GM12878 (cell line): Measurements from ENCODE around the gene CEP295NL. TPM values are rescaled to one million over a fixed set of nuclear protein-coding genes. Genes with fewer than 3 reads are reported as not detected.

Source experiments
- ATAC-seq: fragments of 200-7000 bp; cut with Tn5 transposase; 3 replicates; pipeline ENCODE4 v1.9.1; 2020; ENCODE audit warnings: mild to moderate bottlenecking, moderate library complexity
- BruUV-seq: library from RNA; stranded (reverse); fragments of 400-500 nt; replicated peaks from 2 replicates; lab custom pipeline; 2021; lab: Mats Ljungman, UMichigan
- CTCF ChIA-PET: fragments of 300-600 bp; sonication (Branson Sonifier 250); formaldehyde crosslinking; extraction: SDS; loops from one replicate; lab custom pipeline; 2021; ENCODE audit warnings: inconsistent platforms; lab: Yijun Ruan, JAX
- POLR2A ChIA-PET: fragments of 350-600 bp; formaldehyde crosslinking; extraction: SDS; loops from one replicate; lab custom pipeline; 2021; ENCODE audit warnings: inconsistent platforms; lab: Charles Lee
- RAD21 ChIA-PET: fragments of 300-600 bp; sonication (Branson Sonifier 250); formaldehyde crosslinking; loops from one replicate; lab custom pipeline; 2023; ENCODE audit warnings: antibody characterized with exemption; ENCODE audit not compliant: unreplicated experiment; lab: Charles Lee
- SMC1A ChIA-PET: fragments of 300-600 bp; sonication (Branson Sonifier 250); formaldehyde crosslinking; loops from one replicate; lab custom pipeline; 2023; ENCODE audit not compliant: unreplicated experiment, uncharacterized antibody; lab: Charles Lee
- DNase-seq: peaks from one replicate; pipeline ENCODE4 v3.0.0-alpha.2; 2011; ENCODE audit warnings: low read depth, low spot score
- FAIRE-seq: peaks from 3 replicates; lab custom pipeline; 2011; peaks lifted over from hg19 to GRCh38; lab: Jason Lieb, UNC
- H2AFZ ChIP-seq: 2 replicates; pipeline ENCODE4 v1.6.0; 2011; ENCODE audit warnings: low read depth, low read length, control low read depth; ENCODE audit not compliant: control insufficient read depth
- H3K27ac ChIP-seq: 2 replicates; pipeline ENCODE4 v1.5.1; 2011; ENCODE audit warnings: control low read depth; ENCODE audit not compliant: control insufficient read depth, insufficient read depth
- H3K27me3 ChIP-seq, 2 experiments: replicated peaks in 1 of 2; 2 replicates each; pipeline versions ENCODE4 v1.6.0 to v1.6.1; 2011; ENCODE audit warnings: low read length in 1 of 2; ENCODE audit not compliant: control insufficient read depth in 2 of 2, insufficient read depth in 2 of 2
- H3K36me3 ChIP-seq, 2 experiments: 2 replicates each; pipeline ENCODE4 v1.5.1; 2011; ENCODE audit warnings: low read length in 1 of 2; ENCODE audit not compliant: control insufficient read depth in 2 of 2, insufficient read depth in 2 of 2
- H3K4me1 ChIP-seq: 2 replicates; pipeline ENCODE4 v1.6.1; 2011; ENCODE audit warnings: mild to moderate bottlenecking, low read length, moderate library complexity, mixed read lengths; ENCODE audit not compliant: control insufficient read depth, insufficient read depth
- H3K4me2 ChIP-seq: 2 replicates; pipeline ENCODE4 v1.6.0; 2011; ENCODE audit warnings: control low read depth; ENCODE audit not compliant: control insufficient read depth, insufficient read depth
- H3K4me3 ChIP-seq: fragments of 200-600 bp; sonication (generic); 2 replicates; pipeline ENCODE4 v1.5.1; 2016
- H3K79me2 ChIP-seq: 2 replicates; pipeline ENCODE4 v1.6.0; 2011; ENCODE audit warnings: low read length; ENCODE audit not compliant: control insufficient read depth, insufficient read depth
- H3K9ac ChIP-seq: 2 replicates; pipeline ENCODE4 v1.8.0; 2011; ENCODE audit warnings: low read length, control low read depth, mixed read lengths; ENCODE audit not compliant: control insufficient read depth, insufficient read depth
- H3K9me3 ChIP-seq: replicated peaks from 3 replicates; pipeline ENCODE4 v1.5.1; 2011; ENCODE audit warnings: mild to moderate bottlenecking, low read length; ENCODE audit not compliant: control insufficient read depth, insufficient read depth
- H4K20me1 ChIP-seq: 2 replicates; pipeline ENCODE4 v1.6.0; 2011; ENCODE audit not compliant: control insufficient read depth, insufficient read depth
- CHD1 ChIP-seq: IDR thresholded peaks from 2 replicates; pipeline ENCODE4 v1.6.1; 2012; ENCODE audit warnings: low read depth, low read length, improper control_type of control experiment
- CREM ChIP-seq: IDR thresholded peaks from 2 replicates; pipeline ENCODE4 v1.6.1; 2014; ENCODE audit warnings: antibody characterized with exemption, low read depth
- GABPA ChIP-seq: IDR thresholded peaks from 2 replicates; pipeline ENCODE4 v1.6.1; 2014; ENCODE audit warnings: antibody characterized with exemption, low read depth, mild to moderate bottlenecking, inconsistent platforms
- JUND ChIP-seq: IDR thresholded peaks from 2 replicates; pipeline ENCODE4 v1.6.1; 2012; ENCODE audit warnings: low read depth, mild to moderate bottlenecking, low read length, improper control_type of control experiment, moderate library complexity
- KLF5 ChIP-seq: fragments of 450-650 bp; IDR thresholded peaks from 2 replicates; pipeline ENCODE4 v1.6.1; 2014; ENCODE audit warnings: mild to moderate bottlenecking; ENCODE audit not compliant: partially characterized antibody
- MAX ChIP-seq: IDR thresholded peaks from 2 replicates; pipeline ENCODE4 v1.6.1; 2012; ENCODE audit warnings: low read depth, low read length, improper control_type of control experiment
- MLLT1 ChIP-seq: fragments of 450-650 bp; IDR thresholded peaks from 2 replicates; pipeline ENCODE4 v1.6.1; 2016; ENCODE audit warnings: mild to moderate bottlenecking
- NFIC ChIP-seq: IDR thresholded peaks from 2 replicates; pipeline ENCODE4 v1.6.1; 2012; ENCODE audit warnings: low read depth, mild to moderate bottlenecking, inconsistent platforms, low read length, moderate library complexity
- NFYA ChIP-seq: IDR thresholded peaks from 2 replicates; pipeline ENCODE4 v1.6.1; 2011; ENCODE audit warnings: low read depth, mild to moderate bottlenecking, low read length, improper control_type of control experiment, borderline replicate concordance
- NR2C1 ChIP-seq: fragments of 450-650 bp; IDR thresholded peaks from 2 replicates; pipeline ENCODE4 v1.6.1; 2017; ENCODE audit warnings: antibody characterized with exemption, mild to moderate bottlenecking, moderate library complexity
- NR2F1 ChIP-seq: fragments of 450-650 bp; conservative IDR thresholded peaks from 2 replicates; pipeline ENCODE4 v1.6.1; 2017; ENCODE audit warnings: mild to moderate bottlenecking
- PAX8 ChIP-seq: fragments of 450-650 bp; IDR thresholded peaks from 2 replicates; pipeline ENCODE4 v1.6.1; 2017; ENCODE audit warnings: mild to moderate bottlenecking, moderate library complexity
- POLR2AphosphoS2 ChIP-seq: IDR thresholded peaks from 2 replicates; pipeline ENCODE4 v1.6.1; 2011; ENCODE audit warnings: low read depth, mild to moderate bottlenecking, low read length, improper control_type of control experiment, moderate library complexity
- RELB ChIP-seq: fragments of 450-650 bp; IDR thresholded peaks from 2 replicates; pipeline ENCODE4 v1.6.1; 2017; ENCODE audit warnings: low read depth, mild to moderate bottlenecking, moderate library complexity
- STAT1 ChIP-seq: fragments of 450-650 bp; conservative IDR thresholded peaks from 2 replicates; pipeline ENCODE4 v1.6.1; 2014; ENCODE audit warnings: antibody characterized with exemption, mild to moderate bottlenecking
- TCF12 ChIP-seq: IDR thresholded peaks from 2 replicates; pipeline ENCODE4 v1.6.1; 2011; ENCODE audit warnings: low read depth, mild to moderate bottlenecking, low read length
- WRNIP1 ChIP-seq: IDR thresholded peaks from 2 replicates; pipeline ENCODE4 v1.6.1; 2011; ENCODE audit warnings: low read depth, low read length, improper control_type of control experiment, borderline replicate concordance
- WGBS: methylation state at CpG from one replicate; pipeline ENCODE4 v1.1.6; 2016; ENCODE audit warnings: low lambda C conversion rate; ENCODE audit not compliant: insufficient replicate concordance, insufficient coverage; ENCODE audit errors: missing lambda C conversion rate; 5-methylcytosine and 5-hydroxymethylcytosine counted together
- in situ Hi-C: fragments of 300-500 bp; cut with MboI; formaldehyde crosslinking; loops from 9 replicates; pipeline ENCODE4 v1.14.3; 2018; ENCODE audit warnings: mixed read lengths
- intact Hi-C: fragments of 100-400 bp; cut with micrococcal nuclease; formaldehyde crosslinking; loops from one replicate; pipeline ENCODE4 v1.14.2; 2022; ENCODE audit not compliant: unreplicated experiment
- polyA plus RNA-seq, 11 experiments: library from polyadenylated mRNA; depleted of rRNA in 4 of 11; unstranded in 6 of 11; stranded (reverse) in 5 of 11; fragments of >200 nt; fragmentation: Nextera tagmentation in 4 of 11; fragmentation: Illumina TruSeq in 1 of 11; extraction: Ambion mirVana in 4 of 11; extraction: Trizol in 1 of 11; gene quantifications; 1 replicate in 1 of 11; 2 replicates in 10 of 11; pipeline versions ENCODE4 v1.2.1 to v1.2.3, GENCODE V29; 2011 to 2016; ENCODE audit warnings: inconsistent platforms in 2 of 11, missing spikeins in 2 of 11, low read depth in 1 of 11
- total RNA-seq, 4 experiments: library from RNA; depleted of rRNA in 3 of 4; stranded (reverse); fragments of >200 nt in 3 of 4; fragmentation: Illumina TruSeq in 1 of 4; extraction: Trizol in 1 of 4; gene quantifications; 2 replicates each; pipeline versions ENCODE4 v1.2.1 to v1.2.3, GENCODE V29; 2013 to 2021

Gene CEP295NL
- total and polyA plus RNA-seq, 10 of the 15 experiments (the other 5 are each of a cell fraction or from before 2014, with no cell fraction given): not detected

GRCh38 chr17:78913115-78913514 lies 10.1 kb upstream of the CEP295NL start:
- RAD21 ChIA-PET: no interaction called here
- intact Hi-C loops: no loop called here
- SMC1A ChIA-PET: no interaction called here

GRCh38 chr17:78912082-78912481 lies 9.1 kb upstream of the CEP295NL start:
- H3K9me3 ChIP-seq: no peaks in the 10 kb centered on the region
- RAD21 ChIA-PET: no interaction called here
- SMC1A ChIA-PET: no interaction called here
- H3K27me3 ChIP-seq: no peaks in the 10 kb centered on the region; a peak in 3 of 4 replicates
- H3K4me2 ChIP-seq: no peak overlapping the region
- CTCF ChIA-PET: interaction anchor here (1.2 kb wide), 1 partner anchor 38 kb away, joined by 3 read pairs; no protein-coding TSS in a partner anchor
- intact Hi-C loops (no loop called here), in situ Hi-C loops (no loop called here)
- H3K36me3 ChIP-seq: no peaks in the 10 kb centered on the region
- DNase-seq (no peak), FAIRE-seq (no peak), ATAC-seq (no peak)
- H2AFZ ChIP-seq: no peak overlapping the region
- H3K4me1 ChIP-seq: no peaks in the 10 kb centered on the region
- TF ChIP-seq NR2F1 (no peak), RELB (no peak), TCF12 (no peak), NFIC (no peak), MLLT1 (no peak), CHD1 (no peak), JUND (no peak), STAT1 (no peak), WRNIP1 (no peak), NFYA (no peak), POLR2AphosphoS2 (no peak)
- POLR2A ChIA-PET: no interaction called here
- H3K27ac ChIP-seq: no peak overlapping the region
- no peak overlapping the region for H3K9ac ChIP-seq
- BruUV-seq: no TSS peak
- no peaks in the 10 kb centered on the region for H4K20me1 ChIP-seq
- 53% methylated on average over 8 of the region's 8 CpGs for WGBS
- H3K79me2 ChIP-seq: no peaks in the 10 kb centered on the region
- no peak overlapping the region for H3K4me3 ChIP-seq

More at GRCh38 chr17:78913115-78913514, 10.1 kb upstream of the CEP295NL start:
- H3K9ac ChIP-seq: no peak overlapping the region
- POLR2A ChIA-PET: interaction anchor here (0.6 kb wide), 1 partner anchor 87 kb away, joined by 3 read pairs; no protein-coding TSS in a partner anchor
- no peak for TF ChIP-seq KLF5
- no peak for TF ChIP-seq NFYA
- TF ChIP-seq PAX8: no peak
- TF ChIP-seq GABPA: no peak
- no peak for TF ChIP-seq CREM
- no peak for TF ChIP-seq NR2C1
- no peak for TF ChIP-seq MAX
- no peaks in the 10 kb centered on the region; a peak in 3 of 4 replicates for H3K27me3 ChIP-seq
- BruUV-seq: no TSS peak
- no peaks in the 10 kb centered on the region for H3K4me1 ChIP-seq
- in situ Hi-C loops: no loop called here
- no peaks in the 10 kb centered on the region for H3K79me2 ChIP-seq
- no peak overlapping the region for H3K4me3 ChIP-seq
- 44% methylated on average over 15 of the region's 15 CpGs for WGBS
- no peak overlapping the region for H2AFZ ChIP-seq
- CTCF ChIA-PET: no interaction called here
- FAIRE-seq (no peak), ATAC-seq (no peak), DNase-seq (no peak)
- no peak overlapping the region for H3K4me2 ChIP-seq
- H3K27ac ChIP-seq: no peak overlapping the region
- H4K20me1 ChIP-seq: no peaks in the 10 kb centered on the region
- H3K36me3 ChIP-seq: no peaks in the 10 kb centered on the region
- H3K9me3 ChIP-seq: no peaks in the 10 kb centered on the region
